DOHH2 (cell line): ENCODE results near the gene SLC15A4.

ENCODE experiments used
- H3F3A ChIP-seq: fragments of 200-600 bp; sonication (generic), shearing (Covaris generic); 2 replicates; pipeline ENCODE4 v1.6.0; 2016; ENCODE audit warnings: antibody characterized with exemption, mild to moderate bottlenecking; ENCODE audit not compliant: control insufficient read depth, insufficient read depth
- H3K27ac ChIP-seq: fragments of 200-600 bp; sonication (generic); 2 replicates; pipeline ENCODE4 v1.5.1; 2014; ENCODE audit warnings: low read depth, mild to moderate bottlenecking, low read length, moderate library complexity
- H3K27me3 ChIP-seq: fragments of 200-600 bp; sonication (generic); 2 replicates; pipeline ENCODE4 v1.6.1; 2014; ENCODE audit warnings: mild to moderate bottlenecking, low read length, mixed read lengths; ENCODE audit not compliant: control insufficient read depth
- H3K36me3 ChIP-seq: fragments of 200-600 bp; sonication (generic); 2 replicates; pipeline ENCODE4 v1.6.1; 2014; ENCODE audit warnings: mild to moderate bottlenecking, low read length, moderate library complexity, mixed read lengths; ENCODE audit not compliant: control insufficient read depth
- H3K4me1 ChIP-seq: fragments of 200-600 bp; sonication (generic); 2 replicates; pipeline ENCODE4 v1.6.1; 2014; ENCODE audit warnings: mild to moderate bottlenecking, low read length, mixed read lengths; ENCODE audit not compliant: control insufficient read depth
- H3K4me2 ChIP-seq: fragments of 200-600 bp; sonication (generic); 2 replicates; pipeline ENCODE4 v1.6.0; 2014; ENCODE audit warnings: mild to moderate bottlenecking, low read length, moderate library complexity
- H3K4me3 ChIP-seq: fragments of 200-600 bp; sonication (generic); 2 replicates; pipeline ENCODE4 v1.5.1; 2014; ENCODE audit warnings: mild to moderate bottlenecking, low read length, mixed read lengths
- H3K79me2 ChIP-seq: fragments of 200-600 bp; sonication (generic); 2 replicates; pipeline ENCODE4 v1.6.1; 2014; ENCODE audit warnings: mild to moderate bottlenecking, low read length, mixed read lengths; ENCODE audit not compliant: control insufficient read depth
- H3K9me2 ChIP-seq: fragments of 200-600 bp; sonication (generic); replicated peaks from 2 replicates; pipeline ENCODE4 v1.6.1; 2014; ENCODE audit warnings: mild to moderate bottlenecking, low read length, mixed read lengths; ENCODE audit not compliant: control insufficient read depth
- H3K9me3 ChIP-seq: fragments of 200-600 bp; sonication (generic); 2 replicates; pipeline ENCODE4 v1.6.1; 2014; ENCODE audit warnings: antibody characterized with exemption, low read length, mixed read lengths; ENCODE audit not compliant: control insufficient read depth, insufficient read depth
- H4K20me1 ChIP-seq: fragments of 200-600 bp; sonication (generic); 2 replicates; pipeline ENCODE4 v1.6.0; 2014; ENCODE audit warnings: low read depth, mild to moderate bottlenecking, antibody characterized with exemption, low read length, moderate library complexity; ENCODE audit not compliant: control insufficient read depth, insufficient read depth
- CTCF ChIP-seq: fragments of 200-600 bp; sonication (generic); IDR thresholded peaks from one replicate; pipeline ENCODE4 v1.5.1; 2014; ENCODE audit warnings: antibody characterized with exemption, mild to moderate bottlenecking, low read depth, low read length; ENCODE audit not compliant: poor library complexity, severe bottlenecking
- EZH2phosphoT487 ChIP-seq: fragments of 200-600 bp; sonication (generic); IDR thresholded peaks from 2 replicates; pipeline ENCODE4 v1.6.1; 2017; ENCODE audit warnings: borderline replicate concordance, mild to moderate bottlenecking, antibody characterized with exemption, low read length, moderate library complexity, mixed read lengths

SLC15A4 gene

DNA sequence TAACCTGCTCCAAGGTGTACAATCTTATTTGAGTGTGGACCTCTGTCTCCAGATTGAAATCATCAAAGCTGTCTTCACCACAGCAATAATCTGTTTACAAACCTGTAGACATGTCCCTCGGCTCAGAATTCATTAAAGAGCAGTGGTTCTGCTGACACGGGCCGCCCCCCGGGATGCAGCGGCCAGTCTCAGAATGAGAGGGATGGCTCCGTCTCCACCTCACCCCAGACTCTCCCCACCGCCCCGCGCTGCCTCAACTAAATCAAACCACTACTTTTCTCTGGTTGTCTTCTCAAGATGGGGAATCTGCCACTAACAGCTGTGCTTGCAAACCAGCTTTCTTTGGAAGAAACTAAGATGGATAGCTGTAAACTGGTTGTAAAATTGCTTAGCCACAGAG lies 56.2 kb downstream of the SLC15A4 start:
- TF ChIP-seq EZH2phosphoT487 (no peak), CTCF (no peak)
- Histone ChIP-seq H3K27ac (no peak overlapping the region), H3K9me3 (no peaks in the 10 kb centered on the region), H3K4me1 (no peaks in the 10 kb centered on the region), H3K27me3 (no peaks in the 10 kb centered on the region; the same call in 1 of the 2 replicates), H3F3A (no peaks in the 10 kb centered on the region), H3K4me2 (no peak overlapping the region), H3K79me2 (no peaks in the 10 kb centered on the region), H3K9me2 (no peaks in the 10 kb centered on the region), H3K4me3 (no peak overlapping the region), H4K20me1 (no peaks in the 10 kb centered on the region), H3K36me3 (no peaks in the 10 kb centered on the region)

- H4K20me1 ChIP-seq = no peaks in the 10 kb centered on the region
- no peaks in the 10 kb centered on the region for H3F3A ChIP-seq
- H3K27me3 ChIP-seq = no peaks in the 10 kb centered on the region; the same call in 1 of the 2 replicates
- no peaks in the 10 kb centered on the region for H3K9me3 ChIP-seq
- TF ChIP-seq CTCF = no peak
- TF ChIP-seq EZH2phosphoT487 = no peak
- no peaks in the 10 kb centered on the region for H3K4me1 ChIP-seq
- H3K27ac ChIP-seq = no peak overlapping the region
- no peak overlapping the region for H3K4me2 ChIP-seq
- no peak overlapping the region for H3K4me3 ChIP-seq
- no peaks in the 10 kb centered on the region for H3K36me3 ChIP-seq
- no peaks in the 10 kb centered on the region for H3K79me2 ChIP-seq
- H3K9me2 ChIP-seq = no peaks in the 10 kb centered on the region
Observed at GRCh38 chr12:128766738-128767501, 56.8 kb downstream of the SLC15A4 start.

GRCh38 chr12:128763395-128763794 lies 60.4 kb downstream of the SLC15A4 start:
- Histone ChIP-seq H3K9me3 (no peaks in the 10 kb centered on the region), H3K27ac (no peak overlapping the region), H3K4me3 (no peak overlapping the region), H3K4me1 (no peaks in the 10 kb centered on the region), H3F3A (no peaks in the 10 kb centered on the region), H3K4me2 (no peak overlapping the region), H3K36me3 (no peaks in the 10 kb centered on the region), H3K9me2 (no peaks in the 10 kb centered on the region), H4K20me1 (no peaks in the 10 kb centered on the region), H3K79me2 (no peaks in the 10 kb centered on the region), H3K27me3 (no peaks in the 10 kb centered on the region; the same call in 1 of the 2 replicates)
- no peak for TF ChIP-seq CTCF
- no peak for TF ChIP-seq EZH2phosphoT487
